HUES6 (cell line): ENCODE data around the gene CAST.
A peak's percentile ranks its signal among the peaks of the same experiment; 100 is the strongest.
"Not testable (repeated sequence)": the region's sequence is repeated elsewhere in the genome, so short reads cannot be mapped to it uniquely, and the experiment has no call there.

Source experiments
- H3K27ac ChIP-seq: 2 replicates; pipeline ENCODE4 v1.7.0; 2013; ENCODE audit warnings: low read depth, mild to moderate bottlenecking, low read length, inconsistent platforms
- H3K27me3 ChIP-seq: 2 replicates; pipeline ENCODE4 v1.6.1; 2013; ENCODE audit warnings: low read length; ENCODE audit not compliant: control insufficient read depth, insufficient read depth
- H3K36me3 ChIP-seq: 2 replicates; pipeline ENCODE4 v1.6.1; 2013; ENCODE audit warnings: low read length; ENCODE audit not compliant: control insufficient read depth, insufficient read depth
- H3K4me1 ChIP-seq: 2 replicates; pipeline ENCODE4 v1.6.1; 2013; ENCODE audit warnings: low read length; ENCODE audit not compliant: control insufficient read depth, insufficient read depth
- H3K4me3 ChIP-seq: 2 replicates; pipeline ENCODE4 v1.5.1; 2013; ENCODE audit warnings: low read depth, low read length
- H3K9ac ChIP-seq: one replicate; pipeline ENCODE4 v1.6.1; 2013; ENCODE audit warnings: mild to moderate bottlenecking, low read length
- H3K9me3 ChIP-seq: 2 replicates; pipeline ENCODE4 v1.6.1; 2013; ENCODE audit warnings: low read depth, low read length; ENCODE audit not compliant: control insufficient read depth, insufficient read depth

Gene CAST, protein sequence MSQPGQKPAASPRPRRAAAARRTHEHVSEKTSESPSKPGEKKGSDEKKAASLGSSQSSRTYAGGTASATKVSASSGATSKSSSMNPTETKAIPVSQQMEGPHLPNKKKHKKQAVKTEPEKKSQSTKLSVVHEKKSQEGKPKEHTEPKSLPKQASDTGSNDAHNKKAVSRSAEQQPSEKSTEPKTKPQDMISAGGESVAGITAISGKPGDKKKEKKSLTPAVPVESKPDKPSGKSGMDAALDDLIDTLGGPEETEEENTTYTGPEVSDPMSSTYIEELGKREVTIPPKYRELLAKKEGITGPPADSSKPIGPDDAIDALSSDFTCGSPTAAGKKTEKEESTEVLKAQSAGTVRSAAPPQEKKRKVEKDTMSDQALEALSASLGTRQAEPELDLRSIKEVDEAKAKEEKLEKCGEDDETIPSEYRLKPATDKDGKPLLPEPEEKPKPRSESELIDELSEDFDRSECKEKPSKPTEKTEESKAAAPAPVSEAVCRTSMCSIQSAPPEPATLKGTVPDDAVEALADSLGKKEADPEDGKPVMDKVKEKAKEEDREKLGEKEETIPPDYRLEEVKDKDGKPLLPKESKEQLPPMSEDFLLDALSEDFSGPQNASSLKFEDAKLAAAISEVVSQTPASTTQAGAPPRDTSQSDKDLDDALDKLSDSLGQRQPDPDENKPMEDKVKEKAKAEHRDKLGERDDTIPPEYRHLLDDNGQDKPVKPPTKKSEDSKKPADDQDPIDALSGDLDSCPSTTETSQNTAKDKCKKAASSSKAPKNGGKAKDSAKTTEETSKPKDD

DNA sequence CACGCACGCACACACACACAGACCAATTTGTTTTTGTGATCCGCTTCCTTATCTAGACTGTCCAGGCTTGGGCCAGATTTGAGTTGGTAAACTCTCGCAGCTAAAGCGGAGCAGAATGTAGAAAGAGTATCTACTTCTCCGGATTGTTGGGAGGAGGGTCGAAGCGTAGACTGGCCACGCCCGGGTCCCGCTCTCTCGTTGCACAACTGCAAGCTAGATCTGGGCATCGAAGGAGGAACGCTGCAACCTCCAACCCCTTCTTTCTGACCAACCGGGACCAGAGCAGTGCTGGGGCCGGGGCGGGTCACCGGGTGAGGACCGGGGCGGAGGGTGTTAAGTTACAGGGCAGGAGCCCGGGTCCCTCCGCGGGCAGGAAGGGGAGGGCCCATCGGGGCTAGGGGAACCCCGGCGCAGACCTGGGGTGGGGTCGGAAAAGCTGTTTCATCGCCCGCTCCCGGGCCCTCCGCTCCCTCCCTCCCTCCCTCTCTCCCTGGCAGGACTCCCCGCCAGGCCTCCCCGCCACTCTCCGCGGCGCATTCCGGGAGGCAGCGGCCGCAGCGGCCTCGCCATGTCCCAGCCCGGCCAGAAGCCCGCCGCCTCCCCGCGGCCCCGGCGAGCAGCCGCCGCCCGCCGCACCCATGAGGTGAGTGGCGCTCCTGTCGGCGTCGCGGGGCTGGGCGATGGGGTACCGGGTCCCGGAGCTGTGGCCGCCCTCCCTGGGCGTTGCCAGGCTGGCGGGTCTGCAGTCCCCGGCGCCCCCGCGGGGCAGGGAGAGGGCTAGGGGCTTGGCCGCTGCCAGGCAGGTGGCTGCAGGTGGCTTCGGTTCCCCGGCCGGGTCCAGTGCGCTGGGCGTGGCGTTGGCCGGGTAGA, at the start of gene CAST:
Gene CAST (plus strand): TSS at position 522 of the 870 bp plus-strand sequence. CDS start 47 bp downstream, at position 569.
- H3K4me3 ChIP-seq: peak within 1 kb of the TSS; percentile 87
- no peaks in the 10 kb centered on the region for H3K9me3 ChIP-seq
- peaks cover 56% of the 10 kb centered on the region for H3K27me3 ChIP-seq
- H3K4me1 ChIP-seq: 0 out of 2 replicates have a peak, but pooled peaks cover 7% of the 10 kb centered on the region
- H3K27ac ChIP-seq: no peak within 1 kb of the TSS
- H3K9ac ChIP-seq: peak within 1 kb of the TSS; percentile 38
- H3K36me3 ChIP-seq: no peaks in the 10 kb centered on the region

DNA sequence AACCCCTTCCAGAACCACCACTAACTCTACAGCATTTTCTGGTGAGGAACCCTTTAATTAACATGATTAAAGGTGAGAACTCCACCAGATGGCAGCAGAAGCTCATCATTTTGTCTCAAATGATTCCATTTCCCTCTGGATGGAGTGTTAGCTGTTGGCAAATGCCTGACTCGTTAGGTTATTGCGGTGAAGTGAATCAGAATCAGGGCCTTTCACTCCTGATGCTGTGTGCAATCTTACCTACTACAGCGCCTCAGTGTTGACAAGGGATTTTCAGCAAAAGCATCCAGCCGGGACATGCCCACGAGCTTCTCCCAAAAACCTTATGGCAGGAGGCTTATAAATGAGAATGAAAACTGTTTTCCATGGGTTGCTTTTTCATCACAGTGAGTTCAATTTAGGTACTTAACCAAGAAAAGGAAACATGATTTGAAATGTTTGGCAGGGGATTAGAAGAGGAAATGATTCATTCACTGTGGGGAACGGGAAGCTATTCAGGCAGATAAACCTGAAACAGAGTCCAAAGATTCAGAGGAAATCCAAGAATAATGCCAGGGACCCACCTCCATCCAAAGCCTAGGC, 48.0 kb upstream of the CAST start:
- Histone ChIP-seq H3K9me3 (peaks cover 12% of the 10 kb centered on the region), H3K27me3 (no peaks in the 10 kb centered on the region), H3K36me3 (no peaks in the 10 kb centered on the region), H3K4me1 (no peaks in the 10 kb centered on the region), H3K4me3 (no peak overlapping the region), H3K9ac (no peak overlapping the region), H3K27ac (no peak overlapping the region)

DNA sequence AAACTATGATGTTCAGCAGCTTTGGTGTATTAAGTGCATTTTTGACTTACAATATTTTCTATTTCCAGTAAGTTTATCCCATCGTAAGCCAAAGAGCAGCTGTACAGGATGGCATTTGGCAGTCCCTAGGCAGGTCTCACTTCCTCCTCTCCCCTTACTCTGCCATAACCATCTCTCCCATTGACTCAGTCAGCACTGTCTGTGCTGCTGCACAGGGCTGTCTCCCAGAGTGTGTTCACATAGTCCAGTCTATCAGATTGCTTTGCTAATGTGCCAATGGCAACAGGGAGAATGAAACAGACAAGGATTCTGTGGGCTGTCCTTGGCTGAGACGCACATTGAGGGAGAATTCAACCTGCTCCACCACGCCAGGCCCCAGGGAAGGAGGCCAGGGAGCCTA, 47.0 kb upstream of the CAST start:
- Histone ChIP-seq H3K36me3 (no peaks in the 10 kb centered on the region), H3K4me3 (no peak overlapping the region), H3K9ac (no peak overlapping the region), H3K4me1 (no peaks in the 10 kb centered on the region), H3K27me3 (no peaks in the 10 kb centered on the region), H3K27ac (no peak overlapping the region), H3K9me3 (peaks cover 18% of the 10 kb centered on the region)

DNA sequence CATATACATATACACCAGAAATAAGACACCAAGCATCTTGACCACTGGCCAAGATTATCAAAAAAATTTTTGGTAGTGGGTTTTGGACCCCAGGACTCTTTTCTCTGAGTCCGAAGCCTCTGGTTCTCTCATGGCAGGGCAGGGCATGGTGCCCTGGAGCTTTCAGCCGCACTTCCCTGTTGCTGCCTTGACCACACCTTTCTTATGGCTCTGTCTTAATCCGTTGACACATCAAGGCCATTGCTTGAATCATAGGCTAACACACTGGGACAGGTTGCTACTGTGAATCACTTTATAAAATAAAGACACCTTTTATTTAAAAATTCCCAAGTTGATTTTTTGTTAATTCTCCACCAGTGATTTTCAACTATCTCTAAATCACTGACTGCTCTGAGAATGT, 45.4 kb upstream of the CAST start:
- H3K9me3 ChIP-seq: peaks cover 18% of the 10 kb centered on the region
- H3K9ac ChIP-seq: no peak overlapping the region
- H3K4me3 ChIP-seq: no peak overlapping the region
- no peaks in the 10 kb centered on the region for H3K27me3 ChIP-seq
- H3K36me3 ChIP-seq: no peaks in the 10 kb centered on the region
- H3K4me1 ChIP-seq: no peaks in the 10 kb centered on the region
- H3K27ac ChIP-seq: no peak overlapping the region

DNA sequence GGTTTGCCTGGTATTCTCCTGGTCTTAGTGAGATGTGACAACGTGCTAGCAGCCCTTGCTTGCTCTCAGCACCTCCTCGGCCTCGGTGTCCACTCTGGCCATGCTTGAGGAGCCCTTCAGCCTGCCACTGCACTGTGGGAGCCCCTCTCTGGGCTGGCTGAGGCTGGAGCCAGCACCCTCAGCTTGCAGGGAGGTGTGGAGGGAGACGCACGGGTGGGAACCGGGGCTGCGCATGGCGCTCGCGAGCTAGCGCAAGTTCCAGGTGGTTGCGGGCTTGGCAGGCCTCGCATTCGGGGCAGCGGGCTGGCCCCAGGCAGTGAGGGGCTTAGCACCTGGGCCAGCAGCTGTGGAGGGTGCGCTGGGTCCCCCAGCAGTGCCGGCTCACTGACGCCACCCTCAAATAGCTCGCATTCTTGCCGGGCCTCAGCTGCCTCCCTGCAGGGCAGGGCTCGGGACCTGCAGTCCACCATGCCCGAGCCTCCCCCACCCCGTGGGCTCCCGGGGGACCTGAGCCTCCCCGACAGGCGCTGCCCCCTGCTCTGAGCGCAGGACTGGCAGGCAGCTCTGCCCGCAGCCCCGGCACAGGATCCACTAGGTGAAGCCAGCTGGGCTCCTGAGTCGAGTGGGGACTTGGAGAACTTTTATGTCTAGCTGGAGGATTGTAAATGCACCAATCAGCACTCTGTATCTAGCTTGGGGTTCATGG, 43.7 kb upstream of the CAST start:
- H3K27ac ChIP-seq, H3K9ac ChIP-seq, H3K27me3 ChIP-seq, H3K36me3 ChIP-seq, H3K4me3 ChIP-seq, H3K4me1 ChIP-seq: not testable (repeated sequence)
- H3K9me3 ChIP-seq: peaks cover 18% of the 10 kb centered on the region

DNA sequence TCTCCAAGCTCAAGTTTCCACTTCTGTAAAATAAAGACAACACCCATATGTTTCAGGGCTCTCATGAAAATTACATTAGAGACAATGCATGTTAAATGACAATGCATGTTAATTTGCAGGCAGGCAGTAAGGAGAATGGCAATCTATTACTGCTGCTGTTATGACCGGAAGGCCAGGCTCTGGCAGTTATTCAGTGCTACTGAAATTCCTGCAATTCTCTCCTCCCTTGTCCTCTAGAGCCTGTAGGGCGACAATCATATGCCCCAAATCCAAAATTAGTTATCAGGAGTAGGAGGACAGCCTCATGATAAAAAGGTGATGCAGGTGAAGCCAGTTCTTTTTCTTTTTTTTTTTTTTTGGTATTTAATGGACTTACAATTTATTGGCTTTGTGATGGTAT, 42.2 kb upstream of the CAST start:
- peaks cover 18% of the 10 kb centered on the region for H3K9me3 ChIP-seq
- no peak overlapping the region for H3K27ac ChIP-seq
- H3K4me1 ChIP-seq: no peaks in the 10 kb centered on the region

DNA sequence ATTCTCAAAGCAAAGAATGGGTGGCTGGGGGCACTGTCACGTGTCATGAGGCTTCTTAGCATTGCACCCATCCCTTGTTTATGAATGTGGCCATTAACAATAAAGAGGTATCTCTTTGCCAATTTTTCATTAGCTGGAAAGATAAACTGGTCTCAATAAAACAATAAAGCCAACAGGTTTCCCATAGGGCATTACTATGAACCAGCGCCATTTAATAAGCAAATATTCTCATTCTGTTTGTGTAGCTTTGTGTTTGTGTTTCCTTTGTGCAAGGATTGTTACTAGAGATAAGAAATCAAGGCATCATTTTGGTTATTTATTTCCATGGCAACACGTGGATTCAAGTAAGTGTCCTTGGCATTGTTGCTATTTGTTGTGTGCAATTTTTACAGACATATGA, 37.6 kb upstream of the CAST start:
- Histone ChIP-seq H3K4me3 (no peak overlapping the region), H3K27me3 (no peaks in the 10 kb centered on the region), H3K27ac (no peak overlapping the region)

More for the DNA sequence above, 42.2 kb upstream of the CAST start:
- H3K4me3 ChIP-seq: no peak overlapping the region
- no peaks in the 10 kb centered on the region for H3K27me3 ChIP-seq
- H3K36me3 ChIP-seq: no peaks in the 10 kb centered on the region
- no peak overlapping the region for H3K9ac ChIP-seq

DNA sequence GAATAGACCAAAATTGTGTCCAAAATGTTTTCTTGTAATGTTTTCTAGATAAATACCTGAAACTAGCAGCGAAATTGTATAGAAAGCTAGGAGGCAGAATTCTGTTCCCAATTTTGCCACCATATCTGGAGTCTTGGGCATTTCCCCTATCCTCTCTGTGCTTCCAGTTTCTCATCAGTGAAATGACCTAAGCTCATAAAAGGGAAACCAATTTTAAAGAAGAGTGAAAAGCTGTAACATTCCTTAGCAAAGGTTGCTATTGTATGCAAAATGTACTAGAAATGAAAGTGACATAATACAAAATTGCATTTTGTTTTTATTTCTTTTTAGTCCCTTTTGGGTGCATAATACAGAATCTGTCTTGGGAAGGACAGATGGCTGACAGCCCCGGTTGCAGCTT, 36.8 kb upstream of the CAST start:
- H3K36me3 ChIP-seq: no peaks in the 10 kb centered on the region
- no peaks in the 10 kb centered on the region for H3K9me3 ChIP-seq
- H3K9ac ChIP-seq: no peak overlapping the region
- H3K27me3 ChIP-seq: no peaks in the 10 kb centered on the region
- H3K4me1 ChIP-seq: no peaks in the 10 kb centered on the region
- no peak overlapping the region for H3K27ac ChIP-seq
- H3K4me3 ChIP-seq: no peak overlapping the region

More for the DNA sequence above, 37.6 kb upstream of the CAST start:
- H3K4me1 ChIP-seq: no peaks in the 10 kb centered on the region
- H3K36me3 ChIP-seq: no peaks in the 10 kb centered on the region
- H3K9ac ChIP-seq: no peak overlapping the region
- H3K9me3 ChIP-seq: peaks cover 2% of the 10 kb centered on the region; the same call in 1 of the 2 replicates

DNA sequence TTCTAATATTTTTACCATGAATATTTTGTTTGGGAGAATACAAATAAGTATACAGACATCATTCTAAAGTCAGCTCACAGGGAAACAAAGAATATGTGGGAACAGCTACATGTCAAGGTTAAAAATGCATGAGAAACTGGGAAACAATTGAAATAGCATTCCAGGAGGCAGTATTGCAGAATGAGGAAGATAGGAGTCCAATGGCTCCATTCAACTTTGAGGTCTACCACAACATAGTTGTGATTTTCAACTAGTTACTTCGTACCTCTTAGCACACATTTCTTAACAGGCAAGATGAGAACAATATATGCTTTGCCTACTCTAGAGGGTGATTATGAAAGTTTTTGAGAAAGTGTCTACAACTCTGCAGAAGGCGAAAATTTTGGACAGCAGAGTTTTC, 35.2 kb upstream of the CAST start:
- Histone ChIP-seq H3K4me1 (no peaks in the 10 kb centered on the region), H3K4me3 (no peak overlapping the region), H3K27ac (no peak overlapping the region), H3K27me3 (no peaks in the 10 kb centered on the region), H3K9ac (no peak overlapping the region), H3K9me3 (no peaks in the 10 kb centered on the region), H3K36me3 (no peaks in the 10 kb centered on the region)

DNA sequence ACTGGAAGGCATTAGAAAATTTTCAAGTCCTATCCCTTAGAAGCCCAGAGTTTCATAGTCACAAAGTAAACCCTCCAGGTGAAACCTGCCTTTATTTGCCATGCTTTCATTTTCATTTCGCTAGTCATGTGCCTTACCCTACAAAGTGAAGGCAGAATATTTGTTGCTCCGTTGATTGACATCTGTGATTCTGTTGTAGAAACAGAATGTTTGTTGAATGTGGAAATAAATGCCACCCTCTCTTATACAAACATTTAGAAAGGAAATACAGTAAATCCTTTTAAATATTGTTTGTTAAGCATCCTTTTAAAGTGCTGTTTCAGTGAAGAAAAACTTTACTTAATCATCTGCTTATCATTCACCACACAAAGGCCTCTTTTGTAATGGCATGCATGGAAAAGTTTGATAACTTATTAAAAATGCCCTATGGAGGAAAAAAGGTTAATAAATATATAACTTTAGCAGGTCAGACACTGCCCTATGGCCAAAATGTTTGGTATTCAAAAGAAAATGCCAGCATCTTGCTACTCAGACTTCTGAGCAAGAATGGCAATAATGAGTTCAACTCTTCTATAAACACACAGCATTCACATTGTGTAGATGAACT, 34.3 kb upstream of the CAST start:
- Histone ChIP-seq H3K27ac (no peak overlapping the region), H3K9me3 (no peaks in the 10 kb centered on the region), H3K4me1 (no peaks in the 10 kb centered on the region), H3K27me3 (no peaks in the 10 kb centered on the region), H3K9ac (no peak overlapping the region), H3K36me3 (no peaks in the 10 kb centered on the region), H3K4me3 (no peak overlapping the region)
